ENCODE results near the gene MRPL22.

- TF ChIP-seq CTCF (IDR thresholded peaks at IDR 0.05) (no peak), POLR2A (IDR thresholded peaks at IDR 0.05) (no peak)
Measured at GRCh38 chr5:154966081-154966841, 25.4 kb downstream of the MRPL22 start.

Measured in adrenal gland (tissue), 5 donors.